Measurements from ENCODE around the gene PSMD14. TPM values are rescaled to one million over a fixed set of nuclear protein-coding genes. Genes with fewer than 3 reads are reported as not detected.

Gene PSMD14
- total and polyA plus RNA-seq, 2 of the 13 experiments (the other 11 are each of a cell fraction or from before 2014, with no cell fraction given), result 60.6 to 149 TPM

GRCh38 chr2:161418715-161419637, 110.8 kb downstream of the PSMD14 start (continued):
- TF ChIP-seq ATF4 (CRISPR knock-in tag; IDR thresholded peaks at IDR 0.05) (no peak), JUND (CRISPR knock-in tag; IDR thresholded peaks at IDR 0.05) (no peak), ZFP41 (CRISPR knock-in tag; IDR thresholded peaks at IDR 0.05; ENCODE audit: borderline replicate concordance) (no peak), SMYD3 (CRISPR knock-in tag; IDR thresholded peaks at IDR 0.05) (no peak), ZNF841 (CRISPR knock-in tag; IDR thresholded peaks at IDR 0.05; ENCODE audit: borderline replicate concordance) (no peak), SIX4 (CRISPR knock-in tag; IDR thresholded peaks at IDR 0.05) (no peak), ELF1 (CRISPR knock-in tag; IDR thresholded peaks at IDR 0.05) (no peak), SMARCE1 (IDR thresholded peaks at IDR 0.05; ENCODE audit: borderline replicate concordance) (no peak), ZNF558 (CRISPR knock-in tag; IDR thresholded peaks at IDR 0.05; ENCODE audit: borderline replicate concordance) (no peak), ZHX1 (CRISPR knock-in tag; IDR thresholded peaks at IDR 0.05; ENCODE audit: low read depth) (no peak), KAT8 (CRISPR knock-in tag; IDR thresholded peaks at IDR 0.05) (no peak), ZNF83 (CRISPR knock-in tag; IDR thresholded peaks at IDR 0.05; ENCODE audit: borderline replicate concordance) (no peak), CBX2 (IDR thresholded peaks at IDR 0.05; ENCODE audit: low read depth, low read length) (peak; percentile 97), CBX2 (CRISPR knock-in tag; IDR thresholded peaks at IDR 0.05; ENCODE audit: low read depth) (peak; percentile 99), ZNF232 (CRISPR knock-in tag; IDR thresholded peaks at IDR 0.05; ENCODE audit: borderline replicate concordance) (no peak), ZNF337 (CRISPR knock-in tag; IDR thresholded peaks at IDR 0.05; ENCODE audit: borderline replicate concordance, low read depth) (no peak), ZFX (CRISPR knock-in tag; IDR thresholded peaks at IDR 0.05; ENCODE audit: low read depth) (no peak), ZNF75D (CRISPR knock-in tag; IDR thresholded peaks at IDR 0.05; ENCODE audit: borderline replicate concordance) (no peak), MXI1 (IDR thresholded peaks at IDR 0.05; ENCODE audit: borderline replicate concordance, low read depth, low read length) (no peak)
- TF ChIP-seq, protein P1, sequence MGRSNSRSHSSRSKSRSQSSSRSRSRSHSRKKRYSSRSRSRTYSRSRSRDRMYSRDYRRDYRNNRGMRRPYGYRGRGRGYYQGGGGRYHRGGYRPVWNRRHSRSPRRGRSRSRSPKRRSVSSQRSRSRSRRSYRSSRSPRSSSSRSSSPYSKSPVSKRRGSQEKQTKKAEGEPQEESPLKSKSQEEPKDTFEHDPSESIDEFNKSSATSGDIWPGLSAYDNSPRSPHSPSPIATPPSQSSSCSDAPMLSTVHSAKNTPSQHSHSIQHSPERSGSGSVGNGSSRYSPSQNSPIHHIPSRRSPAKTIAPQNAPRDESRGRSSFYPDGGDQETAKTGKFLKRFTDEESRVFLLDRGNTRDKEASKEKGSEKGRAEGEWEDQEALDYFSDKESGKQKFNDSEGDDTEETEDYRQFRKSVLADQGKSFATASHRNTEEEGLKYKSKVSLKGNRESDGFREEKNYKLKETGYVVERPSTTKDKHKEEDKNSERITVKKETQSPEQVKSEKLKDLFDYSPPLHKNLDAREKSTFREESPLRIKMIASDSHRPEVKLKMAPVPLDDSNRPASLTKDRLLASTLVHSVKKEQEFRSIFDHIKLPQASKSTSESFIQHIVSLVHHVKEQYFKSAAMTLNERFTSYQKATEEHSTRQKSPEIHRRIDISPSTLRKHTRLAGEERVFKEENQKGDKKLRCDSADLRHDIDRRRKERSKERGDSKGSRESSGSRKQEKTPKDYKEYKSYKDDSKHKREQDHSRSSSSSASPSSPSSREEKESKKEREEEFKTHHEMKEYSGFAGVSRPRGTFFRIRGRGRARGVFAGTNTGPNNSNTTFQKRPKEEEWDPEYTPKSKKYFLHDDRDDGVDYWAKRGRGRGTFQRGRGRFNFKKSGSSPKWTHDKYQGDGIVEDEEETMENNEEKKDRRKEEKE (IDR thresholded peaks at IDR 0.05), result no peak
- TF ChIP-seq, protein P2, sequence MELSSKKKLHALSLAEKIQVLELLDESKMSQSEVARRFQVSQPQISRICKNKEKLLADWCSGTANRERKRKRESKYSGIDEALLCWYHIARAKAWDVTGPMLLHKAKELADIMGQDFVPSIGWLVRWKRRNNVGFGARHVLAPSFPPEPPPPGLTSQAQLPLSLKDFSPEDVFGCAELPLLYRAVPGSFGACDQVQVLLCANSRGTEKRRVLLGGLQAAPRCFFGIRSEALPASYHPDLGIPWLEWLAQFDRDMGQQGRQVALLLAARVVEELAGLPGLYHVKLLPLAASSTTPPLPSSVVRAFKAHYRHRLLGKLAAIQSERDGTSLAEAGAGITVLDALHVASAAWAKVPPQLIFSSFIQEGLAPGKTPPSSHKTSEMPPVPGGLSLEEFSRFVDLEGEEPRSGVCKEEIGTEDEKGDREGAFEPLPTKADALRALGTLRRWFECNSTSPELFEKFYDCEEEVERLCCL (CRISPR knock-in tag; IDR thresholded peaks at IDR 0.05; ENCODE audit: borderline replicate concordance), result no peak

All from HepG2 (cell line).